ENCODE measurements around the gene CPD. TPM values are rescaled to one million over a fixed set of nuclear protein-coding genes. Genes with fewer than 3 reads are reported as not detected.
A peak's percentile ranks its signal among the peaks of the same experiment; 100 is the strongest.

The CPD gene
- total and polyA plus RNA-seq, 2 donors (not counting 1 experiment from before 2014, with no cell fraction given), result 88.8 to 220 TPM

DNA sequence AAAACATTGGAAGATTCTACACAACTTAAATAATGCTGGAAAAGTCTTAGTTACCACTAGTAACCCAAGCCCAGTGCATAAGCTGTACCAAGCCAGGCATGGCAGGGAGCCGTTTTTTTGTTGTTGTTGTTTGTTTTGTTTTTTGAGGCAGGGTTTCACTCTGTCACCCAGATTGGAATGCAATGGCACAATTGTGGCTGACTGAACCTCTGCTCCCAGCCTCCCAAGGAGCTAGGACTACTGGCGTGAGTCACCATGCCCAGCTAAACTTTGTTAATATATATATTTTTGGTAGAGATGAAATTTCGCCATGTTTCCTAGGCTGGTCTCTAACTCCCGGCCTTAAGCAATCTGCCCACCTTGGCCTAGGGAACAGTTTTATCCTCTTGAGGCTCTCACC lies 44.3 kb upstream of the CPD start:
- Histone ChIP-seq H3K27me3 (ENCODE audit: control insufficient read depth, insufficient read depth, low read length) (no peaks in the 10 kb centered on the region), H3K27ac (ENCODE audit: insufficient read depth, low read length) (no peak overlapping the region), H3K4me3 (replicated peaks in 1 of 4; ENCODE audit: control extremely low read depth in 1 of 4, insufficient read depth in 1 of 4, low read depth in 3 of 4, low read length in 4 of 4) (no peak overlapping the region), H4K20me1 (ENCODE audit: control insufficient read depth, extremely low read depth, insufficient read depth, low read length) (no peaks in the 10 kb centered on the region), H3K4me2 (ENCODE audit: extremely low read depth, insufficient read depth, low read length) (no peak overlapping the region), H3K9me3 (ENCODE audit: control insufficient read depth, insufficient read depth, low read depth, low read length) (no peaks in the 10 kb centered on the region), H2AFZ (ENCODE audit: low read length) (no peak overlapping the region), H3K36me3 (ENCODE audit: control insufficient read depth, insufficient read depth, low read length) (no peaks in the 10 kb centered on the region), H3K79me2 (ENCODE audit: control insufficient read depth, insufficient read depth, low read length) (no peaks in the 10 kb centered on the region), H3K4me1 (ENCODE audit: control insufficient read depth, extremely low read depth, insufficient read depth, low read length) (no peaks in the 10 kb centered on the region), H3K9ac (ENCODE audit: insufficient read depth, low read length) (no peak overlapping the region)
- DNase-seq (ENCODE audit: low read depth in 2 of 2), result no peak
- TF ChIP-seq, protein P1, sequence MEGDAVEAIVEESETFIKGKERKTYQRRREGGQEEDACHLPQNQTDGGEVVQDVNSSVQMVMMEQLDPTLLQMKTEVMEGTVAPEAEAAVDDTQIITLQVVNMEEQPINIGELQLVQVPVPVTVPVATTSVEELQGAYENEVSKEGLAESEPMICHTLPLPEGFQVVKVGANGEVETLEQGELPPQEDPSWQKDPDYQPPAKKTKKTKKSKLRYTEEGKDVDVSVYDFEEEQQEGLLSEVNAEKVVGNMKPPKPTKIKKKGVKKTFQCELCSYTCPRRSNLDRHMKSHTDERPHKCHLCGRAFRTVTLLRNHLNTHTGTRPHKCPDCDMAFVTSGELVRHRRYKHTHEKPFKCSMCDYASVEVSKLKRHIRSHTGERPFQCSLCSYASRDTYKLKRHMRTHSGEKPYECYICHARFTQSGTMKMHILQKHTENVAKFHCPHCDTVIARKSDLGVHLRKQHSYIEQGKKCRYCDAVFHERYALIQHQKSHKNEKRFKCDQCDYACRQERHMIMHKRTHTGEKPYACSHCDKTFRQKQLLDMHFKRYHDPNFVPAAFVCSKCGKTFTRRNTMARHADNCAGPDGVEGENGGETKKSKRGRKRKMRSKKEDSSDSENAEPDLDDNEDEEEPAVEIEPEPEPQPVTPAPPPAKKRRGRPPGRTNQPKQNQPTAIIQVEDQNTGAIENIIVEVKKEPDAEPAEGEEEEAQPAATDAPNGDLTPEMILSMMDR (conservative IDR thresholded peaks at IDR 0.05 in 1 of 2, IDR thresholded peaks at IDR 0.05 in 1 of 2; ENCODE audit: low read depth in 1 of 2, low read length in 2 of 2), result no peak
- TF ChIP-seq EZH2 (IDR thresholded peaks at IDR 0.05; ENCODE audit: low read length, missing control alignments), result no peak

DNA sequence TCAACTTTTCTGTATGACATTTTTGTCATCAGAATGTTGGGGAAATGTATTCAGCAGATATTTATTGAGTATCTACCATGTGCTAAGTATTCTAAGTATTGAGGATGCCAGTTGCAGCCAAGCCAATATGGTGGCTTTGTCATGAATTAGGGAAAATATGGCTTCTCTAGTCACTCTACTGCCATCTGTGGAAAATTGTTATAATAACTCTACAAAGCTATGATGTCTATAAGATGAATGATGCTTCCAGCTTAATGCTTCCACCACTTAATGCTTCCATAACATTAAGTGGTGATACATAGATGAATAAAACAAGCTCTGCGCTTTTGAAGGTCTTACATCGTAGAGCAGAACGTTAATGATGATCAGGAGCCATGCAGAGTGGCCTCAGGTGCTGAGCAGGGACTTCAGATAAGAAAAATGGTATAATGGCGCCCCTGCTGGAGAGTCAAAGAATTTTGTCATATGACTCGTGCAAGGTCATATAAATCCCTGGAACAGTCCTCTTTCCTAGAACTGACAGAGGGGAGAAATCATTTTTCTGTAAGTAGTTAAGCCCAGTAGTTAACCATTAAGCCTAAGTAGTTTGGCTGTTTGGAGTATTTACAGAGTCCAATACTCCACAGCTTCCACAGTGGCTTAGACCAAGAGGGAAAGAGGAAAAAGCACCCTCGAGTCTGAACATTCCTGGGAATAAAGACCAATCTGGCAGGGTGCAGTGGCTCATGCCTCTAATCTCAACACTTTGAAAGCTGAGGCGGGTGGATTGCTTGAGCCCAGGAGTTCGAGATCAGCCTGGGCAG lies 42.2 kb upstream of the CPD start:
- Histone ChIP-seq H3K4me1 (ENCODE audit: control insufficient read depth, extremely low read depth, insufficient read depth, low read length) (peaks cover 2% of the 10 kb centered on the region), H3K36me3 (ENCODE audit: control insufficient read depth, insufficient read depth, low read length) (no peaks in the 10 kb centered on the region), H3K27ac (ENCODE audit: insufficient read depth, low read length) (no peak overlapping the region), H3K79me2 (ENCODE audit: control insufficient read depth, insufficient read depth, low read length) (no peaks in the 10 kb centered on the region), H4K20me1 (ENCODE audit: control insufficient read depth, extremely low read depth, insufficient read depth, low read length) (no peaks in the 10 kb centered on the region), H3K9ac (ENCODE audit: insufficient read depth, low read length) (no peak overlapping the region), H3K4me3 (replicated peaks in 1 of 4; ENCODE audit: control extremely low read depth in 1 of 4, insufficient read depth in 1 of 4, low read depth in 3 of 4, low read length in 4 of 4) (no peak overlapping the region), H3K4me2 (ENCODE audit: extremely low read depth, insufficient read depth, low read length) (no peak overlapping the region), H3K9me3 (ENCODE audit: control insufficient read depth, insufficient read depth, low read depth, low read length) (no peaks in the 10 kb centered on the region), H2AFZ (ENCODE audit: low read length) (no peak overlapping the region), H3K27me3 (ENCODE audit: control insufficient read depth, insufficient read depth, low read length) (no peaks in the 10 kb centered on the region)
- DNase-seq (ENCODE audit: low read depth in 2 of 2), result peak; percentile 36 to 60
- TF ChIP-seq EZH2 (IDR thresholded peaks at IDR 0.05; ENCODE audit: low read length, missing control alignments), result no peak
- TF ChIP-seq, protein P1 (conservative IDR thresholded peaks at IDR 0.05 in 1 of 2, IDR thresholded peaks at IDR 0.05 in 1 of 2; ENCODE audit: low read depth in 1 of 2, low read length in 2 of 2), result peak in 1 of 2 donors; percentile 35

- H3K9ac ChIP-seq (ENCODE audit: insufficient read depth, low read length), result no peak overlapping the region
Observed at GRCh38 chr17:30337393-30337999, 41.2 kb upstream of the CPD start.

More at GRCh38 chr17:30337393-30337999, 41.2 kb upstream of the CPD start:
- peaks cover 2% of the 10 kb centered on the region for H3K4me1 ChIP-seq (ENCODE audit: control insufficient read depth, extremely low read depth, insufficient read depth, low read length)
- no peaks in the 10 kb centered on the region for H3K36me3 ChIP-seq (ENCODE audit: control insufficient read depth, insufficient read depth, low read length)
- no peak overlapping the region for H2AFZ ChIP-seq (ENCODE audit: low read length)
- H3K79me2 ChIP-seq (ENCODE audit: control insufficient read depth, insufficient read depth, low read length), result no peaks in the 10 kb centered on the region
- H4K20me1 ChIP-seq (ENCODE audit: control insufficient read depth, extremely low read depth, insufficient read depth, low read length), result no peaks in the 10 kb centered on the region
- no peak overlapping the region for H3K4me2 ChIP-seq (ENCODE audit: extremely low read depth, insufficient read depth, low read length)
- no peak overlapping the region for H3K4me3 ChIP-seq (replicated peaks in 1 of 4; ENCODE audit: control extremely low read depth in 1 of 4, insufficient read depth in 1 of 4, low read depth in 3 of 4, low read length in 4 of 4)
- no peak for DNase-seq (ENCODE audit: low read depth in 2 of 2)
- no peaks in the 10 kb centered on the region for H3K9me3 ChIP-seq (ENCODE audit: control insufficient read depth, insufficient read depth, low read depth, low read length)
- TF ChIP-seq, protein P1 (conservative IDR thresholded peaks at IDR 0.05 in 1 of 2, IDR thresholded peaks at IDR 0.05 in 1 of 2; ENCODE audit: low read depth in 1 of 2, low read length in 2 of 2), result no peak
- no peak for TF ChIP-seq EZH2 (IDR thresholded peaks at IDR 0.05; ENCODE audit: low read length, missing control alignments)
- no peaks in the 10 kb centered on the region for H3K27me3 ChIP-seq (ENCODE audit: control insufficient read depth, insufficient read depth, low read length)
- no peak overlapping the region for H3K27ac ChIP-seq (ENCODE audit: insufficient read depth, low read length)
